Measurements from ENCODE around the gene DCAF12L1. TPM values are rescaled to one million over a fixed set of nuclear protein-coding genes. Genes with fewer than 3 reads are reported as not detected.

The DCAF12L1 gene
- polyA plus RNA-seq, 1 donor (not counting 4 experiments of a cell fraction or from before 2014, with no cell fraction given): not detected

DNA sequence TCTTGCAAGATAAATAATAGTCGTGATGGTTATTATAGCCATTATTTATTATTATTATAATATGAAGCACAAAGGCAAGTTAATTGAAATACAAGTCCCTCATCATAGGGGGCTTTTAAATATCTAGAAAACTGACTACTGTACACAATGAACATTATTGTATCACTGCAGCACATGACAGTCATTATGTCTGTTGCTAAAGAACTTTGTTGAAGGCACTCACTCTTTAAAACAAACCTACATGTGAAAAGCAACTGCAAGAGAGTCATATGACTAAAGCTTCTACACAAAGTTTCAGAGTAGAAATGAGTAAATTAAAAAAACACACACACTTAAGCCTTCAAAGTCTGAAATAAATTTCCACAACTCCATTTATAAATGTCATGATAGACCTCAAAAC is 23.3 kb upstream of the DCAF12L1 start:
- TF ChIP-seq, protein P1, sequence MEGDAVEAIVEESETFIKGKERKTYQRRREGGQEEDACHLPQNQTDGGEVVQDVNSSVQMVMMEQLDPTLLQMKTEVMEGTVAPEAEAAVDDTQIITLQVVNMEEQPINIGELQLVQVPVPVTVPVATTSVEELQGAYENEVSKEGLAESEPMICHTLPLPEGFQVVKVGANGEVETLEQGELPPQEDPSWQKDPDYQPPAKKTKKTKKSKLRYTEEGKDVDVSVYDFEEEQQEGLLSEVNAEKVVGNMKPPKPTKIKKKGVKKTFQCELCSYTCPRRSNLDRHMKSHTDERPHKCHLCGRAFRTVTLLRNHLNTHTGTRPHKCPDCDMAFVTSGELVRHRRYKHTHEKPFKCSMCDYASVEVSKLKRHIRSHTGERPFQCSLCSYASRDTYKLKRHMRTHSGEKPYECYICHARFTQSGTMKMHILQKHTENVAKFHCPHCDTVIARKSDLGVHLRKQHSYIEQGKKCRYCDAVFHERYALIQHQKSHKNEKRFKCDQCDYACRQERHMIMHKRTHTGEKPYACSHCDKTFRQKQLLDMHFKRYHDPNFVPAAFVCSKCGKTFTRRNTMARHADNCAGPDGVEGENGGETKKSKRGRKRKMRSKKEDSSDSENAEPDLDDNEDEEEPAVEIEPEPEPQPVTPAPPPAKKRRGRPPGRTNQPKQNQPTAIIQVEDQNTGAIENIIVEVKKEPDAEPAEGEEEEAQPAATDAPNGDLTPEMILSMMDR (optimal IDR thresholded peaks at IDR 0.05 in 1 of 3, IDR thresholded peaks at IDR 0.05 in 1 of 3, conservative IDR thresholded peaks at IDR 0.05 in 1 of 3; ENCODE audit: extremely low read depth in 1 of 3, insufficient read depth in 2 of 3, low read length in 3 of 3): no peak
- TF ChIP-seq EZH2 (IDR thresholded peaks at IDR 0.05; ENCODE audit: low read length): no peak

DNA sequence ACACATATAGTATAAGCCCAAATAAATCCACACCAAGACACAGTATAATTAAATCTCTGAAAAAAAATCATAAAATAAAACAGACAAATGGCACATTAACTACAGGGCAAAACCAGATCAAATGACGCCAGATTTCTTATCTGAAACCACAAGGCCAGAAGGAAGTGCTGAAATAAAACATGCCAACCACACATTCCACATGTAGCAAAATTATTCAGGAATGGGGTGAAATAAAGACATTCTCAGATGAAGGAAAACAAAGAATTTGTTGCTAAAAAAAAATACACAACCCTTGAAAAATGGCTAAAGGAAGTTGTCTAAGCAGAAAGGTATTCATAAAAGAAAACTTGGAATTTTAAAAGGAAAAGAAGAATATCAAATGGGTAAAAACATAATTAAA is 4.5 kb upstream of the DCAF12L1 start:
- Histone ChIP-seq H3K27me3 (ENCODE audit: control insufficient read depth, extremely low read depth, insufficient read depth, low read length) (no peaks in the 10 kb centered on the region), H3K36me3 (ENCODE audit: control insufficient read depth in 2 of 2, extremely low read depth in 1 of 2, insufficient read depth in 2 of 2, low read length in 2 of 2) (no peaks in the 10 kb centered on the region), H3K4me3 (ENCODE audit: control insufficient read depth in 2 of 3, extremely low read depth in 1 of 3, insufficient read depth in 2 of 3, low read depth in 1 of 3, low read length in 3 of 3) (no peak overlapping the region), H3K79me2 (ENCODE audit: control insufficient read depth, insufficient read depth, low read length) (no peaks in the 10 kb centered on the region), H3K9me3 (ENCODE audit: control insufficient read depth, low read depth, low read length) (peaks cover 1% of the 10 kb centered on the region), H3K9ac (ENCODE audit: control insufficient read depth, extremely low read depth, insufficient read depth, low read length) (no peak overlapping the region), H3K27ac (ENCODE audit: control insufficient read depth, insufficient read depth, low read length) (no peak overlapping the region), H3K4me2 (ENCODE audit: control insufficient read depth, extremely low read depth, insufficient read depth, low read depth, low read length) (no peak overlapping the region), H3K4me1 (ENCODE audit: control insufficient read depth, extremely low read depth, insufficient read depth, low read length) (no peaks in the 10 kb centered on the region), H2AFZ (ENCODE audit: control insufficient read depth, low read length) (no peak overlapping the region), H3K9me1 (ENCODE audit: control insufficient read depth, extremely low read depth, insufficient read depth, low read length) (no peaks in the 10 kb centered on the region), H4K20me1 (ENCODE audit: control insufficient read depth, extremely low read depth, insufficient read depth, low read length) (no peaks in the 10 kb centered on the region)
- dilution Hi-C loops (cut with MboI; ENCODE audit: extremely low pct_ligation_motif_present, low sequenced_read_pairs): no loop called here
- DNase-seq (ENCODE audit: low read depth, low spot score): no peak
- no peak for FAIRE-seq
- TF ChIP-seq, protein P1 (optimal IDR thresholded peaks at IDR 0.05 in 1 of 3, IDR thresholded peaks at IDR 0.05 in 1 of 3, conservative IDR thresholded peaks at IDR 0.05 in 1 of 3; ENCODE audit: extremely low read depth in 1 of 3, insufficient read depth in 2 of 3, low read length in 3 of 3): no peak
- no peak for TF ChIP-seq EZH2 (IDR thresholded peaks at IDR 0.05; ENCODE audit: low read length)

More for the DNA sequence above, 23.3 kb upstream of the DCAF12L1 start:
- Histone ChIP-seq H3K4me1 (ENCODE audit: control insufficient read depth, extremely low read depth, insufficient read depth, low read length) (no peaks in the 10 kb centered on the region), H4K20me1 (ENCODE audit: control insufficient read depth, extremely low read depth, insufficient read depth, low read length) (no peaks in the 10 kb centered on the region), H2AFZ (ENCODE audit: control insufficient read depth, low read length) (no peak overlapping the region), H3K27ac (ENCODE audit: control insufficient read depth, insufficient read depth, low read length) (no peak overlapping the region), H3K27me3 (ENCODE audit: control insufficient read depth, extremely low read depth, insufficient read depth, low read length) (no peaks in the 10 kb centered on the region), H3K9me1 (ENCODE audit: control insufficient read depth, extremely low read depth, insufficient read depth, low read length) (no peaks in the 10 kb centered on the region), H3K4me3 (ENCODE audit: control insufficient read depth in 2 of 3, extremely low read depth in 1 of 3, insufficient read depth in 2 of 3, low read depth in 1 of 3, low read length in 3 of 3) (no peak overlapping the region), H3K36me3 (ENCODE audit: control insufficient read depth in 2 of 2, extremely low read depth in 1 of 2, insufficient read depth in 2 of 2, low read length in 2 of 2) (no peaks in the 10 kb centered on the region), H3K4me2 (ENCODE audit: control insufficient read depth, extremely low read depth, insufficient read depth, low read depth, low read length) (no peak overlapping the region), H3K9me3 (ENCODE audit: control insufficient read depth, low read depth, low read length) (no peaks in the 10 kb centered on the region), H3K79me2 (ENCODE audit: control insufficient read depth, insufficient read depth, low read length) (no peaks in the 10 kb centered on the region), H3K9ac (ENCODE audit: control insufficient read depth, extremely low read depth, insufficient read depth, low read length) (no peak overlapping the region)
- dilution Hi-C loops (cut with MboI; ENCODE audit: extremely low pct_ligation_motif_present, low sequenced_read_pairs): no loop called here
- DNase-seq (ENCODE audit: low read depth, low spot score): no peak
- FAIRE-seq: no peak
